Activated T-helper 1 cell treated with anti-CD3 and anti-CD28 coated beads, Interleukin-2, amount 50 U/mL, for 16 hours (primary cell): ENCODE results near the gene SYNJ1.
"Not testable (repeated sequence)": the region's sequence is repeated elsewhere in the genome, so short reads cannot be mapped to it uniquely, and the experiment has no call there.

ENCODE experiments used
- DNase-seq, 2 donors: peaks; one replicate each; pipeline ENCODE4 v3.0.0-alpha.2; 2020; ENCODE audit warnings: low read depth in 1 of 2, low spot score in 1 of 2

SYNJ1 gene

DNA sequence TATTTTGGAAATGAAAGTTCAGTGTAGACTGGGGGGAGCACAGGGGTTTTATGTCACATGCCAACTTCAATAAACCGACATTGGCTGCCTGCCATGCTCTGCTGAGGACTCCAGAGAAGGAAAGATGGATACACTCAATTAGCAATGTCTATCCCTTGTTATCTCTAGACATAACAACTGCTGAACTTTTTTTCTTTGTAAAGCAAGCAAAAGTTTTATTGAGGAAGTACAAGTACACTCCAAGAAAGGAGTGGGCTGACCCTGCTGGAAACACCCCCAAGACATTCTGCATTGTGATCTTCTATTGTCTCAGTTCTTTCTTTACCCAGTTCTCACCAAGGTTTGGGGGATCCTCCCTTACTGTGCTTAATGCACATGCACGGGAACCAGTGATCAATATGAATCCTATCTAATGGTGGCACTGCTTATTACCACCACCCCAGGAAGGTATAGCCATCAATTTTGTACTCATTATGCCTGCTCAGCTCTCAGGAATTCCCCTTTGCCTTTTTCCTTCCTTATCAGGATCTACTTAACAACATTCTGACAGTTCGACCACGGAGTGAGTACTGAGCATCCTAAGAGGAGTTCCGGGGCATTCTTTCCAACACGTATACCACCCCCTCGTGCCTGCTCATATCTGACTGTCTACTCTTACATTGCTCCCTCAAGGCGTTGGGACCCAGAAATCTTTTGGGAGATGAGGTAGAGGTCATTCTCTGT, 28.7 kb downstream of the SYNJ1 start:
- no peak for DNase-seq

DNA sequence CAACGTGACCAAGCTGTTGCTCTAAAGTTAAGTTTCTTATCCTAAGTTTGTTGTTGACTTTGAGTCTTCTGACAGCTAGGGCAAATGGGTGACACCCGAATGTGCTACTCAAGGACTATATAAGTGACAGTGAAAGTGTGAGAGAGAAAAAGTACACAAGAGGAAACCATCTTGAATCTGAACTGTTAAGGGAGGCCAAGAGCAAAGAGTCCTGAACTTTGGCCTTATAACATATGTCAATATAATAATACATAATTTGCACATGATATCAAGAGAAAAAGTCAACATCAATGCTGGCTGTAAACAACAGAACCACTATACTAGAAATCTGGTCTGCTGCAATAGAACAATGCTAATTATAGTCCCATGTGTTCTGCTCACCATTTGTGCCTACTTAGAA, 29.5 kb downstream of the SYNJ1 start:
- no peak for DNase-seq

- DNase-seq: not testable (repeated sequence)
Observed at GRCh38 chr21:32695482-32695881, 32.3 kb downstream of the SYNJ1 start.

DNA sequence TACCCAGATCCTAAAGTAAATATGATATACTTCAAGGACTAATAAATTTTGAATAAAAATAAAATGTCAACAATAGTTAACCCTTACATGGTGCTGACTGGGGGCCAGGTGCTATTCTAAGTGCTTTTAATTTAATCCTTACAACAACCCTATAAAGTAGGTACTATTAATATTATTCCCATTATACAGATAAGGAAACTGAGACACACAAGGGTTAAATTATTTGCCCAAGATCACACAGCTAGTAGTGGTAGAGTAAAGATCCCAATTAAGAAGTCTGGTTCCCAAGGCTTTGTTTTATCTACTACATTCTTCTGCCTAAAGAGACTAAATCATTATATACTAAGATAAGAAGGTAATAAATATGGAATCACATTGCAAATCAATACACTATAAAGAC, 34.2 kb downstream of the SYNJ1 start:
- no peak for DNase-seq

GRCh38 chr21:32690085-32690484, 37.7 kb downstream of the SYNJ1 start:
- no peak for DNase-seq

DNA sequence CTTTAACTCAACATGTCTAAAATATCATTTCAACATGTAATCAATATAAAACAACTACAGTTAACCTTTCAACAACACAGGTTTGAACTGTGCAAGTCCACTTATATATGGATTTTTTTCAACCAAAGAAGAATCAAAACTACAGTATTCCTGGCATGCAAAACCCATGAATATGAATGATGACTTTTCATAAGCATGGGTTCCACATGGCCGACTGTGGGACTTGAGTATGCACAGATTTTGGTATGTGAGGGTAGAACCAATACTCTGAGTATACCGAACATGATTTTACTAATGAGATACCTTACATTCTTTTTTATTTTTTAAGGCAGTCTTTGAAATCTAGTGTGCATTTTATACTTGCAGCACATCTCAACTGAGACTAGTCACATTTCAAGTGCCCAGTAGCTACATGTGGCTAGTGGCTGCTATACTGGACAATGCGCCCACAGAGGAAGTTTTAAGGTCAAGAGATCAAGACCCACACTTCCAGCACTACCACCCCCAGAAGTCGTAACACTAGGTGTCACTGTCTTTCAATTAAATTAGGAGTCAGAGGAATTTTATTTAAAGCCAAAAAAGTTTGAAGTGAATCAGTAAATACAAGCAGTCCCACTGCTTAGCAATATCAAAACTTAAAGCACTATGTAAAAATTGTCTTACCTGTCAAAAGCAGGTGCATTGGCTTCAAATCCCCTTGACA, 40.0 kb downstream of the SYNJ1 start:
- no peak for DNase-seq

DNA sequence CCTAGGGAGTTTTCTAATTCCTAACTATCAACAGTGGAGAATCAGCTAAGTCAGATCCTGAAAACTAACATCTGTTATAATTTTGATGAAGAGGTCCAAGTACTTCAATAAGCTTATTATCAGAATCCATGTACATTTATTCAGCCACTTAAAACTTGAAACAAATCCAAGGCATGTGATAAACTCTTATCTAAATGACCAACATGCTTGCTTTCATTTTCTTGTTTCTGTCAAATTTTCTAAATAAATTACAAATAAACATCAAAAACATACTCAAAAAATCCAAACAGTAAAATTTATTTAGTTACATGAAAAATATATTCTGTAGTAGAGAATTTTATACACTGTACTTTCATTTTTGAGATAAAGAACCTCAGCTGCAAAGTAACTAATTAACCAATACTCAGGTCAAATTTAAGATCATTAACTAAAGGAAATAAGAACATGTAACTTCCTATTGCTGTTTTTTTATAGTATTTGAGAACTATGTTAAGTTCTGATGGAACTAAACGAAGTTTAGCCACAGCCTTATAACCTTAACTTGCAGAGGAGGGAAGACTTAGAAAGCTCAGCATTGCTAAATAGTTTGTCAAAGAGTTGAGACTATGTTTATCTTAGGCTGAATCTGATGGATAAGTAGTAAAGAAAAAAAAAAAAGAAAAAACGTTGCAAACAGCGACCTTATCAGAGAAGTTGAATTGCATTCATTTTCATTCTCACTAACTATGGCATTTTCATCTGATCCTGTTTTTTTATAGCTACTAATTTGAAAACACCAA, 44.9 kb downstream of the SYNJ1 start:
- DNase-seq: no peak

- no peak for DNase-seq
Observed at GRCh38 chr21:32674731-32675130, 53.1 kb downstream of the SYNJ1 start.

DNA sequence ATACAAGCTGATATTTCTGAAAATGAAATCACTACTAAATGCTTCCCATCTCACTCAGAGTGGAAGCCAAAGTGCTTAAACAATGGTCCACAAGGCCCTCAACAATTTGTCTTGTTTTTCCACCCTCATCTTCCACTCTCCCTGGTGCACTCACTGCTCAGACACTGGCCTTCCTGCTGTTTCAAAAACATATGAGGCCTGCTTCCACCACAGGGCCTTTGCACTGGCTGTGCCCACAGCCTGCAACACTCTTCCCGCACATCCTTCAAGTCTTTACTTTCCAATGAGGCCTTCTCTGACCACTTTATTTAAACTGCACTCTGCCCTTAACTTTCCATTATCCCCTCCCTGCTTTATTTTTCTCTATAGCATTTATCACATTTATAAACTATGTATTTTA, 53.8 kb downstream of the SYNJ1 start:
- no peak for DNase-seq

- DNase-seq: no peak
Observed at GRCh38 chr21:32666258-32666657, 61.6 kb downstream of the SYNJ1 start.

DNA sequence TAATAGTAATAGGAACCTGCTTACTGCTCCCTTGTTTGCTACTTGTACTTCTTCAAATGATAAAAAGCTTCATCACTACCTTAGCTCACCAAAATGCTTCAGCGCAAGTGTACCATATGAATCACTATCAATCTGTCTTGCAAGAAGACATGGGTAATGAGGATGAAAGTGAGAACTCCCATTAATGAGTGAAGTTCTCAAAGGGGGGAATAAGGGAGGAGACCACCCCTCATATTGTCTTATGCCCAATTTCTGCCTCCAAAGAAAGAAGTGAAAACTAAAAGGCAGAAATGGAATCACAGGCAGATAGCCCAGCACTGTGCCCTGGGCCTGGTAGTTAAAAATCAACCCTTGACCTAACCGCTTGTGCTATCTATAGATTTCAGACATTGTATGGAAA, 63.7 kb downstream of the SYNJ1 start:
- not testable (repeated sequence) for DNase-seq

DNA sequence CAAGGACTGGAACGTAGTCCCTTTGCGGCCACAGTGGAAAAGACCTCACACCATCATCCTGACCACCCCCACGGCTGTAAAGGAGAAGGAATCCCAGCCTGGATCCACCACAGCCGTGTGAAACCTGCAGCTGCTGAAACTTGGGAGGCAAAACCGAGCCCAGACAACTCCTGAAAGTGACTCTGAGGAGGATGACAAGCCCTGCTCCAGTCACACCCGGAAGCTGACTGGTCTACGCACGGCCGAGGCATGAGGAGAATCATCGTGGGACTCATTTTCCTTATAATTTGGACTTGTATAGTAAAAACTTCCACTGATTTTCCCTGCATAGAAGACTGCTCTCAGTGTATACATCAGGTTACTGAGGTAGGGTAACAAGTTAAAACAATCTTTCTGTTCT, 65.8 kb downstream of the SYNJ1 start:
- not testable (repeated sequence) for DNase-seq

- DNase-seq: not testable (repeated sequence)
Observed at GRCh38 chr21:32661026-32661782, 66.6 kb downstream of the SYNJ1 start.

DNA sequence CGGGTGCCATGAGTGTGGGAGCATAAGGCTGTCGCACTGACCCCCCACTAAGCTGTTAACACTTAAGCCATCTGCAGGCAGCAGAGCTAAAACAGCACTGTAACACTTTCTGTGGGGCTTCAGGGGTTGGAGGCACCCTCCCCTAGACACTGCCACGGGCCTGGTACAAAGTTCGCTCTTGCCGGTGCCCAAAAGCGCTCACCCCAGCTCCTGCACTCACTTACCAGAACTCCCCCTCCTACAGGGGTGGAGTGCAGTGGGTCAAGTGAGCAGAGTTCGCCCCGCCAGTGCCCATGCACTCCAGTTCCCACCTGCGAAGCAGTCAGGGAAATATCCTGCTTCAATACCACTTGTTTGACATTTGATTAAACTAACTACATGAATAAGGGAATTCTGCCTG, 69.3 kb downstream of the SYNJ1 start:
- DNase-seq: no peak

DNA sequence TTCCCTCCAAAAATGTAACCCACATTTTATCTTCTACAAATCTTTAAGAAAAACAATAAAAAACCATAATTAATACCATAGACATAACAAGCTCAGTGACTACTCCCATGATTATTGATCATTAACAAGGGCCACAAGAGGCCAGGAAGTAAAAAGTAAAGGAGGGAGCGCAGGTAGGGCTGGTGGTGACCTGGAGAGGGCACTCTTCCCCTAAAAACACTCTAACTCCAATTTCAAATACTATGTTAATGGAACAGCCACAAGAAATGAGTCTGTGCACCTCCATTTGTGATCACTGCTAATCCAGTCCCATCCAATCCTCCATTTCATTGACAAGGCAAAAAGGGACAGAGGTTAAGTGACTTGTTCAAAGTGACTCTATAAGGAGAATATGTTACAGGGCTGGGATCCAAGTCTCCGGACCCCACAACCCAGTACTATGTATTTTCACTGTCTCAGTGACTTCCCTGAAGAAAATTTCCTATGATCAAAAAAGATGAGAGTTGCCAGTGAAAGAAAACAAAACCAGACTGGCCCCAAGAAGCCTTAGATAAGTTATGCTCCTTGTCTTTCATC, 74.4 kb downstream of the SYNJ1 start:
- DNase-seq: no peak

DNA sequence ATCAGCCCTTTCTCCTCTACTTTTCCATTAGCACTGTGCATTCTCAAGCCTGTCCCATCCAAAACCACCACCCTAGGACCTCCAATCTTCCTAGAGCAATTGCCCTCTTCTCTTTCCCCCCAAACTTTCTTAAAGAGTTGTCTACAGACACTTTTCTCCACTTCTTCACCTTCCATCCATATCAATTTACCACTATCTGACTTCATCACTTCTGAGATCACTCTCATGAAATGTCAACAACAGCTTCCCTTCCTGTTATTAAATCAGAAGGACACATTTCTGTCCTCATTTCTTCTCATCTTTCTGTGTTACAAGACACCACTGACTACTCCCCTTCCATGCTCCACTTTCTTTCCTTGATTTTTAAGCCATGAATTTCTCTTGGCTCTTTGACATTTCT, 79.6 kb downstream of the SYNJ1 start:
- no peak for DNase-seq

GRCh38 chr21:32645261-32646182, 82.3 kb downstream of the SYNJ1 start:
- DNase-seq: no peak

- no peak for DNase-seq
Observed at GRCh38 chr21:32641710-32642698, 85.8 kb downstream of the SYNJ1 start.
